Neural progenitor cell (in vitro differentiated cells): ENCODE data around the gene SPATA33. TPM values are rescaled to one million over a fixed set of nuclear protein-coding genes. Genes with fewer than 3 reads are reported as not detected.

Source experiments
- DNase-seq: peaks from one replicate; pipeline ENCODE4 v3.0.0-alpha.2; 2016; ENCODE audit warnings: low spot score
- H2AFZ ChIP-seq: fragments of 200-600 bp; sonication (generic); replicated peaks from 2 replicates; pipeline ENCODE4 v1.6.1; 2016; ENCODE audit warnings: antibody characterized with exemption
- H3F3A ChIP-seq: fragments of 200-600 bp; sonication (generic); 2 replicates; pipeline ENCODE4 v1.6.1; 2016; ENCODE audit warnings: antibody characterized with exemption, low read depth
- H3K27ac ChIP-seq: fragments of 200-600 bp; sonication (generic); 2 replicates; pipeline ENCODE4 v1.5.1; 2016; ENCODE audit warnings: mild to moderate bottlenecking
- H3K27me3 ChIP-seq: fragments of 200-600 bp; sonication (generic); 2 replicates; pipeline ENCODE4 v1.6.1; 2016; ENCODE audit warnings: mild to moderate bottlenecking, moderate library complexity
- H3K36me3 ChIP-seq: fragments of 200-600 bp; sonication (generic); 2 replicates; pipeline ENCODE4 v1.5.1; 2016
- H3K4me1 ChIP-seq: fragments of 200-600 bp; sonication (generic); 2 replicates; pipeline ENCODE4 v1.6.1; 2016; ENCODE audit warnings: mixed run types
- H3K4me2 ChIP-seq: fragments of 200-600 bp; sonication (generic); 2 replicates; pipeline ENCODE4 v1.6.1; 2016
- H3K4me3 ChIP-seq: fragments of 200-600 bp; sonication (generic); 2 replicates; pipeline ENCODE4 v1.5.1; 2016
- H3K79me2 ChIP-seq: fragments of 200-600 bp; sonication (generic); 2 replicates; pipeline ENCODE4 v1.6.1; 2016; ENCODE audit warnings: low read depth
- H3K9ac ChIP-seq: fragments of 200-600 bp; sonication (generic); 2 replicates; pipeline ENCODE4 v1.6.1; 2016
- H3K9me3 ChIP-seq: fragments of 200-600 bp; sonication (generic); 2 replicates; pipeline ENCODE4 v1.5.1; 2016; ENCODE audit warnings: low read depth
- H4K20me1 ChIP-seq: fragments of 200-600 bp; sonication (generic); 2 replicates; pipeline ENCODE4 v1.6.1; 2016; ENCODE audit warnings: low read depth
- H3K27ac Mint-ChIP-seq: 3 replicates; pipeline ENCODE4 v1.8.0; 2021; ENCODE audit warnings: mixed read lengths
- H3K27me3 Mint-ChIP-seq: 2 replicates; pipeline ENCODE4 v1.8.0; 2022; ENCODE audit warnings: low read depth, mild to moderate bottlenecking, inconsistent platforms, moderate library complexity, mixed read lengths; ENCODE audit not compliant: insufficient read depth
- H3K36me3 Mint-ChIP-seq: 3 replicates; pipeline ENCODE4 v1.8.0; 2021; ENCODE audit warnings: mixed read lengths
- H3K4me1 Mint-ChIP-seq: 3 replicates; pipeline ENCODE4 v1.8.0; 2021; ENCODE audit warnings: mixed read lengths
- H3K4me3 Mint-ChIP-seq: 3 replicates; pipeline ENCODE4 v1.8.0; 2021; ENCODE audit warnings: mild to moderate bottlenecking, moderate library complexity, mixed read lengths
- H3K9me3 Mint-ChIP-seq: 3 replicates; pipeline ENCODE4 v1.8.0; 2020; ENCODE audit warnings: mixed read lengths
- EZH2 ChIP-seq: fragments of 200-600 bp; sonication (generic); IDR thresholded peaks from 2 replicates; pipeline ENCODE4 v1.6.1; 2017; ENCODE audit warnings: antibody characterized with exemption, mild to moderate bottlenecking, moderate library complexity
- EZH2phosphoT487 ChIP-seq: fragments of 200-600 bp; sonication (generic); IDR thresholded peaks from 2 replicates; pipeline ENCODE4 v1.6.1; 2017; ENCODE audit warnings: antibody characterized with exemption
- total RNA-seq: library from RNA; depleted of rRNA; stranded (reverse); fragments of >200 nt; gene quantifications from 2 replicates; pipeline ENCODE4 v1.2.3, GENCODE V29; 2015; ENCODE audit warnings: low replicate concordance
- TF ChIP-seq, protein P1 (sequence below): fragments of 200-600 bp; sonication (generic); IDR thresholded peaks from 2 replicates; pipeline ENCODE4 v1.5.1; 2017; ENCODE audit warnings: antibody characterized with exemption, mild to moderate bottlenecking

SPATA33 gene
- total RNA-seq, 1 donor from 2014 or later = 14.1 TPM

DNA sequence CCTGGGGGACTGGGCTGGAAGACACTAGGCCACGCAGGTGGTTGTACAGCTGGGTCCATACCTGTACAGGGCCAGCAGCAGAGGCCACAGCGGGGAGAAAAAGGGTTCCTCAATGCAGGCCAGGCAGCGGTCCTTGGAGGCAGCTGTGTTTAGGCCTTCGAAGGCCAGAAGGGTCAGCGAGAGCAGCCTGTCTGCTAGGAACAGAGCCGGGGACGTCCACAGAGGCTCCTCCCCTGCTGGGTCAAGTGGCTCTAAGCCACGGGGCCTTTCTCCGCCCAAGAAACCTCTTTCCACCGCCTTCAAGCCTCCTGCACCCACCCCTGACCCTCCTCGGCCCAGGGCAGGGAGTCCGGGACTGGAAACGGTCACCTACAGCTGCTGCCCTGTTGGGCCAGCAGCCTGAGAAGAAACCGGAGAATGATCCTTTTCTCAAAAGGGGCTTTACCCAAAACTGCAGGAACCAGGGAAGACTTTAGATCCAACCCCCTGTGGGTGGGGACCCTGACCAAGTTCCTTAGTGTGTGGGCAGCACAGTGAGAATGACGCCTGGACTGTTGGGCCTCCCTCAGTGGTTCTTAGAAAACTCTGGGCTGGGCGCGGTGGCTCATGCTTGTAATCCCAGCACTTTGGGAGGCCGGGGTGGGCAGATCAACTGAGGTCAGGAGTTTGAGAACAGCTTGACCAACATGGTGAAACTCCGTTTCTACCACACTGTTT, 52.2 kb downstream of the SPATA33 start:
- no peaks in the 10 kb centered on the region for H3K9me3 ChIP-seq
- no peaks in the 10 kb centered on the region for H3K9me3 Mint-ChIP-seq
- peaks cover 6% of the 10 kb centered on the region for H3K27me3 ChIP-seq
- no peak overlapping the region for H3K9ac ChIP-seq
- H3K4me2 ChIP-seq = peak overlapping the region; percentile 8
- TF ChIP-seq, protein P1, sequence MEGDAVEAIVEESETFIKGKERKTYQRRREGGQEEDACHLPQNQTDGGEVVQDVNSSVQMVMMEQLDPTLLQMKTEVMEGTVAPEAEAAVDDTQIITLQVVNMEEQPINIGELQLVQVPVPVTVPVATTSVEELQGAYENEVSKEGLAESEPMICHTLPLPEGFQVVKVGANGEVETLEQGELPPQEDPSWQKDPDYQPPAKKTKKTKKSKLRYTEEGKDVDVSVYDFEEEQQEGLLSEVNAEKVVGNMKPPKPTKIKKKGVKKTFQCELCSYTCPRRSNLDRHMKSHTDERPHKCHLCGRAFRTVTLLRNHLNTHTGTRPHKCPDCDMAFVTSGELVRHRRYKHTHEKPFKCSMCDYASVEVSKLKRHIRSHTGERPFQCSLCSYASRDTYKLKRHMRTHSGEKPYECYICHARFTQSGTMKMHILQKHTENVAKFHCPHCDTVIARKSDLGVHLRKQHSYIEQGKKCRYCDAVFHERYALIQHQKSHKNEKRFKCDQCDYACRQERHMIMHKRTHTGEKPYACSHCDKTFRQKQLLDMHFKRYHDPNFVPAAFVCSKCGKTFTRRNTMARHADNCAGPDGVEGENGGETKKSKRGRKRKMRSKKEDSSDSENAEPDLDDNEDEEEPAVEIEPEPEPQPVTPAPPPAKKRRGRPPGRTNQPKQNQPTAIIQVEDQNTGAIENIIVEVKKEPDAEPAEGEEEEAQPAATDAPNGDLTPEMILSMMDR = no peak
- no peak for TF ChIP-seq EZH2
- TF ChIP-seq EZH2phosphoT487 = no peak
- H3F3A ChIP-seq = peaks cover 8% of the 10 kb centered on the region
- peaks cover 19% of the 10 kb centered on the region for H3K27me3 Mint-ChIP-seq
- no peaks in the 10 kb centered on the region for H4K20me1 ChIP-seq
- H3K27ac Mint-ChIP-seq = peak overlapping the region; percentile 79
- H3K4me1 Mint-ChIP-seq = peaks cover 16% of the 10 kb centered on the region
- H3K36me3 Mint-ChIP-seq = peaks cover 3% of the 10 kb centered on the region
- no peaks in the 10 kb centered on the region for H3K36me3 ChIP-seq
- H3K79me2 ChIP-seq = no peaks in the 10 kb centered on the region
- peak overlapping the region; percentile 71 for H3K4me3 Mint-ChIP-seq
- peaks cover 15% of the 10 kb centered on the region for H3K4me1 ChIP-seq
- peak; percentile 18 for DNase-seq
- no peak overlapping the region for H3K4me3 ChIP-seq
- no peak overlapping the region for H3K27ac ChIP-seq
- H2AFZ ChIP-seq = no peak overlapping the region

GRCh38 chr16:89710709-89711564, 53.3 kb downstream of the SPATA33 start:
- TF ChIP-seq, protein P1 = no peak
- no peak for TF ChIP-seq EZH2
- no peak for TF ChIP-seq EZH2phosphoT487
- Histone ChIP-seq H3K27ac (no peak overlapping the region), H3K27me3 (no peaks in the 10 kb centered on the region), H4K20me1 (no peaks in the 10 kb centered on the region), H3K4me2 (no peak overlapping the region), H3K36me3 (no peaks in the 10 kb centered on the region), H2AFZ (no peak overlapping the region), H3K9ac (no peak overlapping the region), H3F3A (peaks cover 8% of the 10 kb centered on the region), H3K9me3 (no peaks in the 10 kb centered on the region), H3K4me1 (peaks cover 15% of the 10 kb centered on the region), H3K79me2 (no peaks in the 10 kb centered on the region), H3K4me3 (no peak overlapping the region)
- Mint-ChIP-seq H3K27ac (no peak overlapping the region), H3K9me3 (no peaks in the 10 kb centered on the region), H3K36me3 (peaks cover 4% of the 10 kb centered on the region), H3K4me1 (peaks cover 10% of the 10 kb centered on the region), H3K4me3 (no peak overlapping the region), H3K27me3 (peaks cover 15% of the 10 kb centered on the region)
- peak; percentile 16 for DNase-seq

DNA sequence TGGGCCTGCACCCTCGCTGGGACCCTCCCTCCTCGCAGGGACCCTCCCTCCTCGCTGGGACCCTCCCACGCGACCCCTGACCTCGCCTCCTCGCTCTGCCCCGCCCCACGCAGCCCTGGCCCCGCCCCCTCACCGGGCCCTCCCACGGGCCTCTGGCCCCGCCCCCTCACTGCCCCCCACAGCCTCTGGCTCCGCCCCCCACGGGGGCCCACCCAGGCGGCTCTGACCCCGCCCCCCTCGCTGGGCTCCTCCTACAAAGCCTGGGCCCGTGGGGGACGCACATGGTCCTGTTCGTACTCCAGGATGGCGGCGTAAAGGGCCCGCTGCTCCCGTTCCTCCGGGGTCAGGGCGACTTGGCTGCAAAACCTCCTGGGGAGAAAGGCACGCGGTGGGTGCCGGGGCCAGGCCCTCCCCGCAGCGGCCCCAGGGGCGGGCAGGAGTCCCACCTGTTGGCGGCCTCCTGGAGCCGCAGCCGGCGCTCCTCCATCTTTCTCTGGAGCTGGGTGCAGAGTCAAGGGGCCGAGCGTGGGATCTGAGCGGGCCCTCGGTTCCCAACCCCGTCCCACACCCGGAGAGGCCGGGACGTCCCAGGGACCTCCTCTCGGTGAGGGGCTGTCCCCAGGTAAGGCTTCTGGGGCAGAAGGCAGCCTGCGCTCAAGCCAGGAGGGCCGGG, 54.1 kb downstream of the SPATA33 start:
- no peaks in the 10 kb centered on the region for H3K36me3 ChIP-seq
- H3K4me2 ChIP-seq = peak overlapping the region; percentile 79
- Mint-ChIP-seq H3K4me3 (no peak overlapping the region), H3K36me3 (peaks cover 4% of the 10 kb centered on the region), H3K27me3 (peaks cover 15% of the 10 kb centered on the region), H3K9me3 (no peaks in the 10 kb centered on the region), H3K27ac (no peak overlapping the region), H3K4me1 (peaks cover 8% of the 10 kb centered on the region)
- H3K9me3 ChIP-seq = no peaks in the 10 kb centered on the region
- H3F3A ChIP-seq = peaks cover 8% of the 10 kb centered on the region
- peaks cover 11% of the 10 kb centered on the region for H3K4me1 ChIP-seq
- H3K9ac ChIP-seq = peak overlapping the region; percentile 4
- TF ChIP-seq EZH2 (no peak), EZH2phosphoT487 (no peak)
- TF ChIP-seq, protein P1 = no peak
- DNase-seq = peak; percentile 65
- H3K27me3 ChIP-seq = no peaks in the 10 kb centered on the region
- H3K27ac ChIP-seq = no peak overlapping the region
- H2AFZ ChIP-seq = peak overlapping the region; percentile 67
- H3K4me3 ChIP-seq = peak overlapping the region; percentile 69
- no peaks in the 10 kb centered on the region for H4K20me1 ChIP-seq
- no peaks in the 10 kb centered on the region for H3K79me2 ChIP-seq
